ENCODE results near the gene ATG5. TPM values are rescaled to one million over a fixed set of nuclear protein-coding genes. Genes with fewer than 3 reads are reported as not detected.

The ATG5 gene
- total RNA-seq, 1 experiment from 2014 or later, result 51.4 TPM

- no peak overlapping the region for H3K27ac ChIP-seq (ENCODE audit: low read length)
- in situ Hi-C loops (cut with HindIII; ENCODE audit: low pct_unique_long_range_greater_than_20kb, low sequenced_read_pairs) (no loop called here), intact Hi-C loops (cut with micrococcal nuclease; ENCODE audit: unreplicated experiment) (loop anchor here (5.0 kb wide), 2 partner anchors 131 to 736 kb away; no protein-coding TSS in a partner anchor)
- POLR2A ChIA-PET, result no interaction called here
- no peaks in the 10 kb centered on the region for H3K27me3 ChIP-seq (ENCODE audit: control insufficient read depth, insufficient read depth, low read length)
- DNase-seq (ENCODE audit: low read depth, low spot score) (peak; percentile 32), ATAC-seq (peak; percentile 80)
- H3K36me3 ChIP-seq (ENCODE audit: control insufficient read depth, insufficient read depth, low read length), result no peaks in the 10 kb centered on the region
- H3K4me3 ChIP-seq (ENCODE audit: low read depth in 2 of 2, low read length in 2 of 2), result no peak overlapping the region
- BruUV-seq (replicated peaks), result no TSS peak
- TF ChIP-seq REST (IDR thresholded peaks at IDR 0.05; ENCODE audit: insufficient read depth in 1 of 2, low read depth in 2 of 2, low read length in 1 of 2) (no peak), CTCF (IDR thresholded peaks at IDR 0.05) (peak; percentile 75; the same call in 1 of the 2 replicates)
- H3K4me1 ChIP-seq (ENCODE audit: control insufficient read depth, insufficient read depth, low read length), result peaks cover 8% of the 10 kb centered on the region; the same call in 1 of the 2 replicates
- CTCF ChIA-PET, result interaction anchor here (0.6 to 1.4 kb wide), 10 partner anchors 16 to 1467 kb away, joined by 3 to 6 read pairs (median 3); no protein-coding TSS in a partner anchor
- no peaks in the 10 kb centered on the region for H3K9me3 ChIP-seq (ENCODE audit: control insufficient read depth, insufficient read depth, low read depth, low read length)
Measured at GRCh38 chr6:106223300-106223930, 102.1 kb downstream of the ATG5 start.

GRCh38 chr6:106220485-106220884, 105.1 kb downstream of the ATG5 start:
- ATAC-seq (no peak), DNase-seq (ENCODE audit: low read depth, low spot score) (no peak)
- TF ChIP-seq TCF7L2 (IDR thresholded peaks at IDR 0.05; ENCODE audit: low read depth, low read length) (no peak), REST (IDR thresholded peaks at IDR 0.05; ENCODE audit: insufficient read depth in 1 of 2, low read depth in 2 of 2, low read length in 1 of 2) (no peak), POLR2AphosphoS5 (IDR thresholded peaks at IDR 0.05; ENCODE audit: low read depth, low read length) (no peak), CTCF (IDR thresholded peaks at IDR 0.05) (no peak), SIN3A (IDR thresholded peaks at IDR 0.05; ENCODE audit: borderline replicate concordance, insufficient read depth, low read depth, low read length) (no peak)
- Histone ChIP-seq H3K27ac (ENCODE audit: low read length) (no peak overlapping the region), H3K4me3 (ENCODE audit: low read depth in 2 of 2, low read length in 2 of 2) (no peak overlapping the region), H3K9me3 (ENCODE audit: control insufficient read depth, insufficient read depth, low read depth, low read length) (no peaks in the 10 kb centered on the region), H3K27me3 (ENCODE audit: control insufficient read depth, insufficient read depth, low read length) (no peaks in the 10 kb centered on the region), H3K4me1 (ENCODE audit: control insufficient read depth, insufficient read depth, low read length) (peaks cover 1% of the 10 kb centered on the region; the same call in 1 of the 2 replicates), H3K36me3 (ENCODE audit: control insufficient read depth, insufficient read depth, low read length) (no peaks in the 10 kb centered on the region)
- ChIA-PET CTCF (no interaction called here), POLR2A (no interaction called here)
- intact Hi-C loops (cut with micrococcal nuclease; ENCODE audit: unreplicated experiment), result loop anchor here (5.0 kb wide), 2 partner anchors 128 to 733 kb away; no protein-coding TSS in a partner anchor
- BruUV-seq (replicated peaks), result no TSS peak
- in situ Hi-C loops (cut with HindIII; ENCODE audit: low pct_unique_long_range_greater_than_20kb, low sequenced_read_pairs), result no loop called here

Measured in Panc1 (cell line).